K562 (cell line): Measurements from ENCODE around the gene AMZ1. TPM values are rescaled to one million over a fixed set of nuclear protein-coding genes. Genes with fewer than 3 reads are reported as not detected.

ENCODE experiments used
- ATAC-seq: fragments of 200-7000 bp; cut with Tn5 transposase; 3 replicates; pipeline ENCODE4 v1.9.1; 2020; ENCODE audit warnings: moderate library complexity
- BruUV-seq: library from RNA; stranded (reverse); fragments of 400-500 nt; replicated peaks from 2 replicates; lab custom pipeline; 2021; lab: Mats Ljungman, UMichigan
- CTCF ChIA-PET: fragments of 300-600 bp; formaldehyde crosslinking; extraction: SDS; loops from one replicate; lab custom pipeline; 2021; ENCODE audit warnings: low intra/inter-chr PET ratio; lab: Yijun Ruan, JAX
- POLR2A ChIA-PET: fragments of 300-600, 350-650 bp; sonication (Branson Sonifier 250); formaldehyde crosslinking; extraction: SDS; loops from one replicate; lab custom pipeline; 2021; ENCODE audit warnings: antibody characterized with exemption, inconsistent platforms; lab: Yijun Ruan, JAX
- DNase-seq, 4 experiments: peaks; one replicate each; pipeline versions ENCODE4 v3.0.0 to v3.0.0-alpha.2; 2011 to 2018; ENCODE audit warnings: low spot score in 3 of 4, mixed read lengths in 3 of 4; ENCODE audit errors: extremely low read depth in 1 of 4
- FAIRE-seq: peaks from 2 replicates; lab custom pipeline; 2011; peaks lifted over from hg19 to GRCh38; lab: Jason Lieb, UNC
- H2AFZ ChIP-seq: 2 replicates; pipeline ENCODE4 v1.6.0; 2011; ENCODE audit warnings: low read depth, low read length, control low read depth, inconsistent platforms
- H3K27ac ChIP-seq: fragments of 200-600 bp; 3 replicates; pipeline ENCODE4 v1.8.0; 2011; ENCODE audit warnings: low read depth, mild to moderate bottlenecking, control low read depth, inconsistent platforms, low read length, moderate library complexity, mixed read lengths; ENCODE audit errors: extremely low read depth
- H3K27me3 ChIP-seq, 2 experiments: fragments of 300-600 bp in 1 of 2; 2 replicates in 1 of 2; 3 replicates in 1 of 2; pipeline versions ENCODE4 v1.6.0 to v1.8.0; 2011; ENCODE audit warnings: inconsistent platforms in 2 of 2, low read length in 2 of 2, mild to moderate bottlenecking in 1 of 2, mixed read lengths in 1 of 2, moderate library complexity in 1 of 2; ENCODE audit not compliant: control insufficient read depth in 2 of 2, insufficient read depth in 2 of 2
- H3K36me3 ChIP-seq: fragments of 300-600 bp; 3 replicates; pipeline ENCODE4 v1.8.0; 2011; ENCODE audit warnings: mild to moderate bottlenecking, low read length, inconsistent platforms; ENCODE audit not compliant: control insufficient read depth, insufficient read depth
- H3K4me1 ChIP-seq, 2 experiments: fragments of 200-600 bp in 1 of 2; replicated peaks in 1 of 2; 2 replicates in 1 of 2; 3 replicates in 1 of 2; pipeline versions ENCODE4 v1.5.1 to v1.8.0; 2011; ENCODE audit warnings: inconsistent platforms in 2 of 2, low read length in 2 of 2, mild to moderate bottlenecking in 1 of 2, mixed read lengths in 1 of 2, moderate library complexity in 1 of 2; ENCODE audit not compliant: control insufficient read depth in 2 of 2, insufficient read depth in 2 of 2
- H3K4me2 ChIP-seq: 2 replicates; pipeline ENCODE4 v1.6.1; 2011; ENCODE audit warnings: low read length, control low read depth, inconsistent platforms, mixed read lengths; ENCODE audit not compliant: insufficient read depth
- H3K4me3 ChIP-seq: fragments of 200-600 bp; sonication (generic), shearing (Covaris generic); 2 replicates; pipeline ENCODE4 v1.5.1; 2016; ENCODE audit warnings: control low read depth, inconsistent platforms
- H3K79me2 ChIP-seq: fragments of 200-600 bp; 3 replicates; pipeline ENCODE4 v1.8.0; 2011; ENCODE audit warnings: low read length, inconsistent platforms; ENCODE audit not compliant: control insufficient read depth, insufficient read depth
- H3K9ac ChIP-seq, 2 experiments: 2 replicates each; pipeline versions ENCODE4 v1.6.0 to v1.6.1; 2011; ENCODE audit warnings: low read depth in 2 of 2, low read length in 2 of 2, control low read depth in 1 of 2, inconsistent platforms in 1 of 2, mild to moderate bottlenecking in 1 of 2, mixed read lengths in 1 of 2; ENCODE audit not compliant: insufficient read depth in 1 of 2
- H3K9me1 ChIP-seq: one replicate; pipeline ENCODE4 v1.6.0; 2011; ENCODE audit warnings: inconsistent platforms, mild to moderate bottlenecking, low read length, moderate library complexity; ENCODE audit not compliant: control insufficient read depth, insufficient read depth
- H3K9me3 ChIP-seq: replicated peaks from 2 replicates; pipeline ENCODE4 v1.5.1; 2011; ENCODE audit warnings: low read depth, low read length, inconsistent platforms; ENCODE audit not compliant: control insufficient read depth, insufficient read depth
- H4K20me1 ChIP-seq: replicated peaks from 2 replicates; pipeline ENCODE4 v1.6.1; 2011; ENCODE audit warnings: low read length, inconsistent platforms, mixed read lengths; ENCODE audit not compliant: control insufficient read depth, insufficient read depth
- DNMT1 ChIP-seq: fragments of 450-650 bp; IDR thresholded peaks from 2 replicates; pipeline ENCODE4 v1.6.1; 2016; ENCODE audit warnings: antibody characterized with exemption, mild to moderate bottlenecking
- MYBL2 ChIP-seq, 2 experiments: fragments of 450-650 bp in 1 of 2; sonication (generic) in 1 of 2; formaldehyde crosslinking in 1 of 2; IDR thresholded peaks; 2 replicates each; pipeline versions ENCODE4 v1.6.1 to v1.8.1; 2017 to 2022; ENCODE audit warnings: borderline replicate concordance in 1 of 2, inconsistent platforms in 1 of 2, low read depth in 1 of 2, mild to moderate bottlenecking in 1 of 2, missing genetic modification reagents in 1 of 2, moderate library complexity in 1 of 2
- PCBP2 ChIP-seq: fragments of 200-400 bp; formaldehyde crosslinking; IDR thresholded peaks from 2 replicates; pipeline ENCODE4 v1.6.1; 2018; ENCODE audit warnings: low read length, low read depth, mild to moderate bottlenecking, moderate library complexity; ENCODE audit not compliant: poor library complexity, severe bottlenecking
- RBBP5 ChIP-seq: fragments of 200-600 bp; sonication (generic); IDR thresholded peaks from 2 replicates; pipeline ENCODE4 v1.6.1; 2012; ENCODE audit warnings: borderline replicate concordance, mild to moderate bottlenecking, low read length, control low read depth, inconsistent platforms; ENCODE audit not compliant: insufficient read depth, poor library complexity, severe bottlenecking
- SRSF1 ChIP-seq: fragments of 200-400 bp; formaldehyde crosslinking; IDR thresholded peaks from 2 replicates; pipeline ENCODE4 v1.6.1; 2017; ENCODE audit warnings: mild to moderate bottlenecking, low read depth, low read length, moderate library complexity
- ZBTB17 ChIP-seq: fragments of 450-650 bp; formaldehyde crosslinking; IDR thresholded peaks from 2 replicates; pipeline ENCODE4 v1.4.0; 2020; ENCODE audit warnings: mild to moderate bottlenecking
- ZC3H8 ChIP-seq: fragments of 450-650 bp; IDR thresholded peaks from 2 replicates; pipeline ENCODE4 v1.6.1; 2017
- ZEB2 ChIP-seq: fragments of 450-650 bp; IDR thresholded peaks from 2 replicates; pipeline ENCODE4 v1.6.1; 2016
- ZNF324 ChIP-seq: fragments of 250-450 bp; sonication (Bioruptor Pico); IDR thresholded peaks from 2 replicates; pipeline ENCODE4 v1.4.0; 2020; ENCODE audit warnings: mild to moderate bottlenecking
- ZNF77 ChIP-seq: fragments of 250-450 bp; sonication (Bioruptor Pico); IDR thresholded peaks from 2 replicates; pipeline ENCODE4 v1.5.0; 2020
- ZSCAN29 ChIP-seq: fragments of 450-650 bp; IDR thresholded peaks from 2 replicates; pipeline ENCODE4 v1.6.1; 2017
- WGBS: fragments of 100-300 bp; shearing (Covaris generic); methylation state at CpG from one replicate; pipeline ENCODE4 v1.1.6; 2016; ENCODE audit warnings: low coverage, mixed read lengths; ENCODE audit not compliant: insufficient coverage; ENCODE audit errors: missing lambda C conversion rate; 5-methylcytosine and 5-hydroxymethylcytosine counted together
- in situ Hi-C: fragments of 300-500 bp; cut with MboI; formaldehyde crosslinking; loops from 4 replicates; pipeline ENCODE4 v1.15.0; 2018; ENCODE audit warnings: inconsistent platforms, mixed read lengths
- intact Hi-C: fragments of 100-400 bp; cut with micrococcal nuclease; formaldehyde crosslinking; loops from 2 replicates; pipeline ENCODE4 v1.14.2; 2022
- polyA plus RNA-seq, 8 experiments: library from polyadenylated mRNA; depleted of rRNA in 4 of 8; stranded (reverse) in 5 of 8; unstranded in 3 of 8; fragments of >200 nt; fragmentation: Nextera tagmentation in 2 of 8; fragmentation: Illumina TruSeq in 1 of 8; extraction: Ambion mirVana in 2 of 8; extraction: Trizol in 1 of 8; gene quantifications; 2 replicates each; pipeline versions ENCODE4 v1.2.1 to v1.2.3, GENCODE V29; 2011 to 2014; ENCODE audit warnings: inconsistent platforms in 1 of 8, missing spikeins in 1 of 8
- total RNA-seq, 7 experiments: library from RNA; depleted of rRNA in 6 of 7; stranded (reverse); fragments of >200 nt in 6 of 7; fragmentation: Illumina TruSeq in 2 of 7; extraction: Trizol in 2 of 7; gene quantifications; 2 replicates each; pipeline versions ENCODE4 v1.2.1 to v1.2.3, GENCODE V29; 2011 to 2021; ENCODE audit warnings: low replicate concordance in 1 of 7
- TF ChIP-seq, protein P1 (sequence below): fragments of 450-650 bp; IDR thresholded peaks from 2 replicates; pipeline ENCODE4 v1.6.1; 2016; ENCODE audit warnings: missing biosample characterization, missing genetic modification characterization
- TF ChIP-seq, protein P2 (sequence below): fragments of 250-450 bp; sonication (Bioruptor Pico); IDR thresholded peaks from 2 replicates; pipeline ENCODE4 v1.5.0; 2021; ENCODE audit warnings: mild to moderate bottlenecking, borderline replicate concordance
- TF ChIP-seq, protein P3 (sequence below): sonication (generic); formaldehyde crosslinking; IDR thresholded peaks from 2 replicates; pipeline ENCODE4 v1.8.0; 2022; ENCODE audit warnings: mild to moderate bottlenecking, missing genetic modification reagents

Gene AMZ1
- total and polyA plus RNA-seq, 9 of the 15 experiments (the other 6 are each of a cell fraction or from before 2014, with no cell fraction given): not detected

DNA sequence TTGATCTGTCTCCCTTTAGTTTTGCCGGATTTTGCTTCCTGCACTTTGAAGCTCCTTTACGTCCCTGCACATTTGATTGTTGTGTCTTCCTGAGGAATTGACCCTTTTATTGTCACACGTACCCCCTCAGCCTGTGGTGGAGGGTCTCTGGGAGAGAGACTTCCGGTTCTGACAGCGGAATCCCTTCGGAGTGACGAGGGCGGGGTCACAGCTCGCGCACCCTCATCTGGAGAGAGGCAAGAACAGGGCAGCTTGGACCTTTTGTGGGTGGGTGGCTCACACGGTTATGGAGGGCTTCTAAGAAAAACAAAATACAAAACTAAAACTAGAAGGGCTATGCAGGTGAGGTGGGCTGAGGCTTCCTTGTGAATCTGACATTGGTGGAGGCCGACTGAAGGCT is 26.0 kb downstream of the AMZ1 start (continued):
- TF ChIP-seq, protein P1, sequence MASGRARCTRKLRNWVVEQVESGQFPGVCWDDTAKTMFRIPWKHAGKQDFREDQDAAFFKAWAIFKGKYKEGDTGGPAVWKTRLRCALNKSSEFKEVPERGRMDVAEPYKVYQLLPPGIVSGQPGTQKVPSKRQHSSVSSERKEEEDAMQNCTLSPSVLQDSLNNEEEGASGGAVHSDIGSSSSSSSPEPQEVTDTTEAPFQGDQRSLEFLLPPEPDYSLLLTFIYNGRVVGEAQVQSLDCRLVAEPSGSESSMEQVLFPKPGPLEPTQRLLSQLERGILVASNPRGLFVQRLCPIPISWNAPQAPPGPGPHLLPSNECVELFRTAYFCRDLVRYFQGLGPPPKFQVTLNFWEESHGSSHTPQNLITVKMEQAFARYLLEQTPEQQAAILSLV: no peak
- TF ChIP-seq ZNF77: no peak

DNA sequence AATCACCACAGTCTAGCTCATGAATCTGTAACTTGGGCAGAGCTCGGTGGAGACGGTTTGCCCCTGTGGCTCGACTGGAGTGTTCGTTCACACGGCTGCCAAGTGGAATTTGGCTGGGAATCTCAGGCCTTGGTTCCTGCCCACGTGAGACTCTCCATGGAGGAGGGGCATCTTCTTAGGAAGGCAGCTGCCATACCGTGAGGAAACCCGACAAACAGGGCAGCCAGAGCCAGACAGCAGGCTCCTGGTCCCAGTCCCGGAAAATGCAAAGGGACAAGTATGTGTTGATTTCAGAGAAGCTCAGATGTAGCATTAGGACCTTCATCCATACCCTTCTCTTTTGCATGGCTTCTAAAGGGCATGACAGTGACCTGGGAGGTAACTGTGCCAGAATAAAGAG is 26.6 kb downstream of the AMZ1 start:
- Histone ChIP-seq H3K9me3 (no peaks in the 10 kb centered on the region), H4K20me1 (no peaks in the 10 kb centered on the region), H2AFZ (no peak overlapping the region), H3K79me2 (no peaks in the 10 kb centered on the region), H3K4me1 (peaks cover 36 to 63% of the 10 kb centered on the region in 2 experiments), H3K9me1 (no peaks in the 10 kb centered on the region), H3K4me2 (no peak overlapping the region), H3K27ac (no peak overlapping the region), H3K36me3 (no peaks in the 10 kb centered on the region; the same call in 2 of the 3 replicates), H3K9ac (no peak overlapping the region), H3K27me3 (no peaks in the 10 kb centered on the region), H3K4me3 (no peak overlapping the region)
- in situ Hi-C loops (no loop called here), intact Hi-C loops (loop anchor here (5.0 kb wide), 1 partner anchor 43 kb away; no protein-coding TSS in a partner anchor)
- no TSS peak for BruUV-seq
- DNase-seq (no peak), ATAC-seq (no peak), FAIRE-seq (no peak)
- POLR2A ChIA-PET: interaction anchor here (0.6 kb wide), 2 partner anchors 15 to 99 kb away, joined by 3 read pairs; no protein-coding TSS in a partner anchor
- 82% methylated on average over 9 of the region's 9 CpGs for WGBS
- CTCF ChIA-PET: no interaction called here
- TF ChIP-seq SRSF1 (no peak), PCBP2 (no peak), ZC3H8 (no peak), ZEB2 (no peak), ZBTB17 (no peak), ZNF324 (CRISPR knock-in tag) (no peak), ZSCAN29 (no peak), DNMT1 (no peak), RBBP5 (no peak), MYBL2 (IDR thresholded peaks at IDR 0.05; ENCODE audit: low read depth) (no peak), MYBL2 (CRISPR knock-in tag; IDR thresholded peaks at IDR 0.05; ENCODE audit: borderline replicate concordance) (no peak)
- TF ChIP-seq, protein P2, sequence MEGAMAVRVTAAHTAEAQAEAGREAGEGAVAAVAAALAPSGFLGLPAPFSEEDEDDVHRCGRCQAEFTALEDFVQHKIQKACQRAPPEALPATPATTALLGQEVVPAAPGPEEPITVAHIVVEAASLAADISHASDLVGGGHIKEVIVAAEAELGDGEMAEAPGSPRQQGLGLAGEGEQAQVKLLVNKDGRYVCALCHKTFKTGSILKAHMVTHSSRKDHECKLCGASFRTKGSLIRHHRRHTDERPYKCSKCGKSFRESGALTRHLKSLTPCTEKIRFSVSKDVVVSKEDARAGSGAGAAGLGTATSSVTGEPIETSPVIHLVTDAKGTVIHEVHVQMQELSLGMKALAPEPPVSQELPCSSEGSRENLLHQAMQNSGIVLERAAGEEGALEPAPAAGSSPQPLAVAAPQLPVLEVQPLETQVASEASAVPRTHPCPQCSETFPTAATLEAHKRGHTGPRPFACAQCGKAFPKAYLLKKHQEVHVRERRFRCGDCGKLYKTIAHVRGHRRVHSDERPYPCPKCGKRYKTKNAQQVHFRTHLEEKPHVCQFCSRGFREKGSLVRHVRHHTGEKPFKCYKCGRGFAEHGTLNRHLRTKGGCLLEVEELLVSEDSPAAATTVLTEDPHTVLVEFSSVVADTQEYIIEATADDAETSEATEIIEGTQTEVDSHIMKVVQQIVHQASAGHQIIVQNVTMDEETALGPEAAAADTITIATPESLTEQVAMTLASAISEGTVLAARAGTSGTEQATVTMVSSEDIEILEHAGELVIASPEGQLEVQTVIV (CRISPR knock-in tag): no peak
- TF ChIP-seq, protein P3, sequence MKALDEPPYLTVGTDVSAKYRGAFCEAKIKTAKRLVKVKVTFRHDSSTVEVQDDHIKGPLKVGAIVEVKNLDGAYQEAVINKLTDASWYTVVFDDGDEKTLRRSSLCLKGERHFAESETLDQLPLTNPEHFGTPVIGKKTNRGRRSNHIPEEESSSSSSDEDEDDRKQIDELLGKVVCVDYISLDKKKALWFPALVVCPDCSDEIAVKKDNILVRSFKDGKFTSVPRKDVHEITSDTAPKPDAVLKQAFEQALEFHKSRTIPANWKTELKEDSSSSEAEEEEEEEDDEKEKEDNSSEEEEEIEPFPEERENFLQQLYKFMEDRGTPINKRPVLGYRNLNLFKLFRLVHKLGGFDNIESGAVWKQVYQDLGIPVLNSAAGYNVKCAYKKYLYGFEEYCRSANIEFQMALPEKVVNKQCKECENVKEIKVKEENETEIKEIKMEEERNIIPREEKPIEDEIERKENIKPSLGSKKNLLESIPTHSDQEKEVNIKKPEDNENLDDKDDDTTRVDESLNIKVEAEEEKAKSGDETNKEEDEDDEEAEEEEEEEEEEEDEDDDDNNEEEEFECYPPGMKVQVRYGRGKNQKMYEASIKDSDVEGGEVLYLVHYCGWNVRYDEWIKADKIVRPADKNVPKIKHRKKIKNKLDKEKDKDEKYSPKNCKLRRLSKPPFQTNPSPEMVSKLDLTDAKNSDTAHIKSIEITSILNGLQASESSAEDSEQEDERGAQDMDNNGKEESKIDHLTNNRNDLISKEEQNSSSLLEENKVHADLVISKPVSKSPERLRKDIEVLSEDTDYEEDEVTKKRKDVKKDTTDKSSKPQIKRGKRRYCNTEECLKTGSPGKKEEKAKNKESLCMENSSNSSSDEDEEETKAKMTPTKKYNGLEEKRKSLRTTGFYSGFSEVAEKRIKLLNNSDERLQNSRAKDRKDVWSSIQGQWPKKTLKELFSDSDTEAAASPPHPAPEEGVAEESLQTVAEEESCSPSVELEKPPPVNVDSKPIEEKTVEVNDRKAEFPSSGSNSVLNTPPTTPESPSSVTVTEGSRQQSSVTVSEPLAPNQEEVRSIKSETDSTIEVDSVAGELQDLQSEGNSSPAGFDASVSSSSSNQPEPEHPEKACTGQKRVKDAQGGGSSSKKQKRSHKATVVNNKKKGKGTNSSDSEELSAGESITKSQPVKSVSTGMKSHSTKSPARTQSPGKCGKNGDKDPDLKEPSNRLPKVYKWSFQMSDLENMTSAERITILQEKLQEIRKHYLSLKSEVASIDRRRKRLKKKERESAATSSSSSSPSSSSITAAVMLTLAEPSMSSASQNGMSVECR (CRISPR knock-in tag): no peak
